Right forelimb (tissue), 1 donor: Measurements from ENCODE around the gene SPATA12.
"Not testable (repeated sequence)": the region's sequence is repeated elsewhere in the genome, so short reads cannot be mapped to it uniquely, and the experiment has no call there.

Source experiments
- DNase-seq: peaks from one replicate; pipeline ENCODE4 v3.0.0-alpha.2; 2018

Gene SPATA12

DNA sequence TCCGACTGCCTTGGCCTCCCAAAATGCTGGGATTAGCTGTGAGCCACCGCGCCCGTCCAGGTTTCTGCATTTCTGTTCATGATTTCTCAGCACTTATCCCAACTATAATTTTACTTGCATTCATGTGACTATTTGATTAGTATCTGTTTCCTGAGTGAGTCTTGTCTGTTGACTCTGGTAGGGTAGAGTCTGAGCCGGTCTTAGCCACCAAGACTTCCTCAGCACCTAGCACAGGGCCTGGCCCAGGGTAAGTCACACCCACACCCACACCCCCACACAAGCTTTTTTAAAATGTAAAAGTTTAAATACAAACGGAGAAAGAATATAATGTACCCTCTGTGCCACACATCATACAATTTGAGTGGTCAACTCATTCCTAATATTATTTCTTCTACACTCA, 3.1 kb upstream of the SPATA12 start:
- no peak for DNase-seq

GRCh38 chr3:57059411-57059810, 1.1 kb upstream of the SPATA12 start:
- DNase-seq: no peak

- DNase-seq: no peak
These were observed 1.1 kb downstream of the SPATA12 start for GRCh38 chr3:57061556-57061955.

DNA sequence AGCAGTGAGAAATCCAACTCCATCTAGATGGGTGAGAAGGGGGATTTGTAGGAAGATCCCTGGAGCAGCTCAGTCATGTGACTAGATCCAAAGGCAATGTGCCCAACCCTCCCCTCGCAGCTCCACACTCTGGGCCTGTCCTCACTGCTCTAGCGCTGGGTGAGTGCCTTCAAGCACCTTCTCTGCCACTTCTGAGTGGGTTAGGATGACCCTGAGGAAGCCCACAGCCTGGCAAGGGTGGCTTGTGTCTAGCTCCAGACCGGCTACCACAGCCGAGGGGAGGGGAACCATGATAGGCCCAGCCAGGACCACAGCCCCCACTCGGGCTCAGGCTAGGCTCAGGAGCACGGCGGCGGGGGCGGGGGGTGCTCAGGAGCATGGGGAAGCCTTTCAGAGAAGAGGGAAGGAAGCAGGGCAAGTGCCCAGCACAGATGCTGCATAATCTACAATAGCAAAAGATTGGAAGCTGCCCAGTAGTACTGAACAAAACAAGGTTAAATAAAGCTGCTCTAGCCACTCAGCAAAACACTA, 1.7 kb downstream of the SPATA12 start:
- no peak for DNase-seq

- no peak for DNase-seq
These were observed 2.6 kb downstream of the SPATA12 start for GRCh38 chr3:57063032-57063431.

DNA sequence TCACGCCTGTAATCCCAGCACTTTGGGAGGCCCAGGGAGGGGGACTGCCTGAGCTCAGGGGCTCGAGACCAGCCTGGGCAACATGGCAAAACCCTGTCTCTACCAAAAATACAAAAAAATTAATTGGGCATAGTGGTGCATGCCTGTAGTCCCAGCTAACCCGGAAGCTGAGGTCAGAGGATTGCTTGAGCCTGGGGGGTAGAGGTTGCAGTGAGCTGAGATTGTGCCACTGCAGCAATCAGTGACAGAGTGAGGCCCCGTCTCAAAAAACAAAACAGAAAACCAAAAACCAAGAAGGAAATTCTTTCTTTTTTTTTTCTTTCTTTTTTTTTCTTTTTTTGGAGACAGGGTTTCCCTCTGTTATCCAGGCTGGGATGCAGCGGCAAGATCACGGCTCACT, 3.5 kb downstream of the SPATA12 start:
- no peak for DNase-seq

GRCh38 chr3:57064572-57064971, 4.1 kb downstream of the SPATA12 start:
- no peak for DNase-seq

GRCh38 chr3:57065588-57065987, 5.1 kb downstream of the SPATA12 start:
- no peak for DNase-seq

- DNase-seq: no peak
These were observed 6.0 kb downstream of the SPATA12 start for GRCh38 chr3:57066471-57066870.

DNA sequence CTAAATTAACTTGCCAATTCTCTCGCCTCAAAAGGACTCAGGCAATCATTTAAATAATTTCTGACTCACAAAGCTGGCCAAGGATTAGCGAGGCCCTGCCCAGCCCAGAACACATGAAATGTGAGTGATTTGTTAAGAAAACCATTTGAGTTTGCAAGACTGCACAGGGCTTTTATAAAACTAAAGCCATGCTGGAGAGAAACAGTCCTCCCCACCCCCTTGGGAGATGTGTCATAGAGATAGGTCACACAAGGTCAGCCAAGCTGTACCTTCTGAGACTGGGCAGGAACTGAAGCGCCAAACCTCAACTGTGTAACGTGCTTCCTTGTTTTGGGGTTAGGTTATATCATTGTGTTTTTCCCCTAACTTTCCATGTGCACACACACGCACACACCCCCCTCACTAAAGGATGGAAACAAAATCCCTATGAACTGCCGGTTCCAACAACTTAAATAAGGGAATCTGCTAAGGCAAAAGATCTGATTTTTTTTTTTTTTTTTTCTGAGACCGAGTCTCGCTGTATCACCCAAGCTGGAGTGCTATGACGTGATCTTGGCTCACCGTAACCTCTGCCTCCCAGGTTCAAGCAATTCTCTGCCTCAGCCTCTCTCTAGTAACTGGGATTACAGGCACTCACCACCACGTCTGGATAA, 8.1 kb downstream of the SPATA12 start:
- peak; percentile 64 for DNase-seq

GRCh38 chr3:57069503-57069902, 9.0 kb downstream of the SPATA12 start:
- DNase-seq: no peak

- no peak for DNase-seq
These were observed 13.2 kb downstream of the SPATA12 start for GRCh38 chr3:57073628-57074027.

GRCh38 chr3:57074135-57074534, 13.7 kb downstream of the SPATA12 start:
- DNase-seq: no peak

DNA sequence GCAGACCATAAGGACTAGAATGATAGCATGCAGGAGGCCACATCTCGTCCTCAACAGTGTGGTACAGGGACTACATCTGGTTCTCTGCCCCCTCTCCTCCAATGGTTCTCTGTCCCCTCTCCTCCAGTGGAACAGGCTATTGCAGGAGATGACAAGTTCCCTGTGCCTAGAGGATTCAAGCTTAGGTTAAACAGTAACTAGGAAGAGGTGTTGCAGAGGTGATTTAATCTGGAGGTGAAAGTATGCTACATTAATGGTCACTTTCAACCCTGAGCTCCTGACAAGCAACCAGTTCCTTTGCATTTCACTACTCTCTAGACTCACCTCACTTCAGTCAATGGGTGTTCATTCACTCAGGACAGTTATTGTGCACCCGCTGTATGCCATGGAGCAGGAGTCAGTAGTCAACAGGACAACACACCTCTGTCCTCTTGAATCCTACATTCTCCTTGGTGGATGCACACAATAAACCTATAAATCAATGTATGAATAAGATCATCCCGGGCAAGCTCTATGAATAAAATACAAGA, 16.0 kb downstream of the SPATA12 start:
- DNase-seq: no peak

- DNase-seq: no peak
These were observed 17.3 kb downstream of the SPATA12 start for GRCh38 chr3:57077630-57078343.

DNA sequence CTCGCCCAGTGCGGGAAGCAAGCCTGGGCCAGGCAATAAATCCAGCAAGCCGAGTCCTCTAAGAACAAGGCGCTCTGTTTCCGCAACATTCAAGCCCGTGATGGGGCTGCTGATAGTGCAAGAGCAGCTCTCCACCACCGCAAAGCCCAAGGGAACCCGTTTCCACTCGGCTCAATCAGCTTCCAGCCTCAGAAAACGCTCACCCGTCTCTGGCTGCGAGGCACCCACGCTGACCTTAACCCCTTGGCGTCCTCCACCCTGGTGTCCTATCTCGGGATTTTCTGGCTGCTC, 17.8 kb downstream of the SPATA12 start:
- DNase-seq: peak; percentile 64

GRCh38 chr3:57078635-57079473, 18.4 kb downstream of the SPATA12 start:
- DNase-seq: peak; percentile 84

DNA sequence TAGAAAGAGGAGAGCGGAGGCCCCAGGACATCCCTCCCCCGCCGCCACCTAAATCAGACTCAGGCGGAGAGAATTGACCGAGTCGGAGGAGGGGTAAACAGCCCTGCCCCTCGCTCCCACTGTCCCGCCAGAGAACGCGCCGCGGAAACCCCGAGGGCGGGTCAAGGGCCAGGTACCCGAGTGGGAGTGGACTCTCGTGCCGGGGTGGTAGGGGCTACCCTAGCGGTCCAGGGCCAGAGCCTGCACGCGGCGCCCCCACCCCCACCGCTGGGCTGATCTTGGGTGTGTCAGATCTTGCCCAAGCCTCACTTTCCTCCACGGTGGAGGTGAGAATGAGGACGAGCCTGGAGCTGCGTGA, 19.0 kb downstream of the SPATA12 start:
- no peak for DNase-seq

GRCh38 chr3:57080171-57080570, 19.7 kb downstream of the SPATA12 start:
- DNase-seq: no peak

DNA sequence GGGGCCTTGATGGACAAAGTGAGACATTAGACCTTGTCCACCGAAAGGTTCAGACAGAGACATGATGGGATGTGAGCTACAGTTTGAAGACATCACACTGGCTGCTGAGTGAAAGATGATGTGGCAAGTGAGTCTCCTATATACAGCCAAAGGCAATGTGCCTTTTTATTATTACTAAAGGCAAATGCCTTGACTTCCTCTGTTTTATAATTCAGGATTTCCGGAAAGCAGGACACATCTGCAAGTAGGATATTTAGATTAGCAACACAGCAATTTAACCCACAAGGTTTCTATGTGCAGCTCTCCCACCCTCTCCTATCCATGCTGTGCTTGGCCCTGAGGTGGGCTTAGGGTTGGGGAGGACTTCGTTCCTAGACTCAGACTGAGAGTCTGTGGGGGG, 20.7 kb downstream of the SPATA12 start:
- no peak for DNase-seq

- no peak for DNase-seq
These were observed 22.0 kb downstream of the SPATA12 start for GRCh38 chr3:57082481-57082880.

DNA sequence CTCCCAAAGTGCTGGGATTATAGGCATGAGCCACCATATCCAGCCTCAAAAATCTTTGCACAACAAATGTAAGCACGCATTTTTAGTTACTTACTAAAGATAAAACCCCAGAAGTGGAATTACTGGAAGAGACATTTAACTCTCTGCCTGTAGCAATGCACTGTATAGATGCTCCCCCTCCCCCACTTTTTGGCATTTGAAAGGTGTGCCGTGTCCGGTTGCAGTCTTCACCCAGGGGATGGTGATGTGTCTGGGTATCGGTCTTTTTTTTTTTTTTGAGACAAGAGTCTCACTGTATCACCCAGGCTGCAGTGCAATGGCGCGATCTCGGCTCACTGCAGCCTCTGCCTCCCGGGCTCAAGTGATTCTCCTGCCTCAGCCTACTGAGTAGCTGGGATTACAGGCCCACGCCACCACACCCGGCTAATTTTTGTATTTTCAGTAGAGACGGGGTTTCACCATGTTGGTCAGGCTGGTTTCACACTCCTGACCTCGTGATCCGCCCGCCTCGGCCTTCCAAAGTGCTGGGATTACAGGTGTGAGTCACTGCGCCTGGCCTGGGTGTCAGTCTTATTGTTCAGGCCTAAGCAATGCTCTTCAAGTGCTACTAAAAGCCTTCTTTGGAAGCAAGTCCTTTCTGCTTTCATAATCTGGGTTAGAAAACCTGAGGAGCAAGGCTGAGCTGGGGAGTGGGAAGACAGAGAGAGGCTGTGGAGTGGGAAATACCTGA, 23.0 kb downstream of the SPATA12 start:
- DNase-seq: not testable (repeated sequence)

- no peak for DNase-seq
These were observed 24.7 kb downstream of the SPATA12 start for GRCh38 chr3:57085211-57085610.
